Neural progenitor cell (in vitro differentiated cells): ENCODE data around the gene KLHL8.

Experiments
- EZH2phosphoT487 ChIP-seq: fragments of 200-600 bp; sonication (generic); IDR thresholded peaks from 2 replicates; pipeline ENCODE4 v1.6.1; 2017; ENCODE audit warnings: antibody characterized with exemption
- TF ChIP-seq, protein P1 (sequence below): fragments of 200-600 bp; sonication (generic); IDR thresholded peaks from 2 replicates; pipeline ENCODE4 v1.5.1; 2017; ENCODE audit warnings: antibody characterized with exemption, mild to moderate bottlenecking

DNA sequence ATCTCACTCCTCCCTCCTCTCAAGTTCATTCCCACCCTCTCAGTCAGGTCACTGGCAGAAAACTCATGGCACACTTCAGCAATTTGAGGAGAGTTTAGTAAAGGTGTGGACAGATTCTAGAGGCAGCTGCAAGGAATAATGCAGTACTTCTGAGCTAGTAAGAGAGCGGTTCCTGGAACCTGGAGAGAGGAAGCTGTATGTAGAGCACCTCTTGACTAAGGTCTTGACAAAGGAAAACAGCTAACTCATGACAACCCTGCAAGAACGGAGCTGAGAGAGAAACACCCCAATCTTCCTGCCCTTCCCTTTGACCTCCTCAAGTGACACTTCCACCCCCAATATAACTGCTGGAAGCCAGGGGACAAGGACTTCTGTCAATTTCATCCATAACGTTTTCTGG, 9.6 kb upstream of the KLHL8 start:
- TF ChIP-seq, protein P1, sequence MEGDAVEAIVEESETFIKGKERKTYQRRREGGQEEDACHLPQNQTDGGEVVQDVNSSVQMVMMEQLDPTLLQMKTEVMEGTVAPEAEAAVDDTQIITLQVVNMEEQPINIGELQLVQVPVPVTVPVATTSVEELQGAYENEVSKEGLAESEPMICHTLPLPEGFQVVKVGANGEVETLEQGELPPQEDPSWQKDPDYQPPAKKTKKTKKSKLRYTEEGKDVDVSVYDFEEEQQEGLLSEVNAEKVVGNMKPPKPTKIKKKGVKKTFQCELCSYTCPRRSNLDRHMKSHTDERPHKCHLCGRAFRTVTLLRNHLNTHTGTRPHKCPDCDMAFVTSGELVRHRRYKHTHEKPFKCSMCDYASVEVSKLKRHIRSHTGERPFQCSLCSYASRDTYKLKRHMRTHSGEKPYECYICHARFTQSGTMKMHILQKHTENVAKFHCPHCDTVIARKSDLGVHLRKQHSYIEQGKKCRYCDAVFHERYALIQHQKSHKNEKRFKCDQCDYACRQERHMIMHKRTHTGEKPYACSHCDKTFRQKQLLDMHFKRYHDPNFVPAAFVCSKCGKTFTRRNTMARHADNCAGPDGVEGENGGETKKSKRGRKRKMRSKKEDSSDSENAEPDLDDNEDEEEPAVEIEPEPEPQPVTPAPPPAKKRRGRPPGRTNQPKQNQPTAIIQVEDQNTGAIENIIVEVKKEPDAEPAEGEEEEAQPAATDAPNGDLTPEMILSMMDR, result no peak
- TF ChIP-seq EZH2phosphoT487, result no peak
